ENCODE data around the gene SLITRK3. TPM values are rescaled to one million over a fixed set of nuclear protein-coding genes. Genes with fewer than 3 reads are reported as not detected.

SLITRK3 gene
- total RNA-seq, 2 experiments from 2014 or later, result not detected

GRCh38 chr3:165194511-165195240, 1.5 kb downstream of the SLITRK3 start:
- Histone ChIP-seq H4K20me1 (ENCODE audit: insufficient read depth, low read length) (no peaks in the 10 kb centered on the region), H3K4me1 (ENCODE audit: insufficient read depth, low read length, poor library complexity, severe bottlenecking) (no peaks in the 10 kb centered on the region), H3K36me3 (ENCODE audit: insufficient read depth, low read length) (no peaks in the 10 kb centered on the region), H3K4me3 (ENCODE audit: low read depth, low read length, poor library complexity, severe bottlenecking) (no peak overlapping the region), H3K9me3 (ENCODE audit: low read length) (no peaks in the 10 kb centered on the region), H3K4me2 (ENCODE audit: low read length) (no peak overlapping the region), H3K27ac (ENCODE audit: low read depth, low read length, poor library complexity, severe bottlenecking) (no peak overlapping the region), H2AFZ (ENCODE audit: low read length) (no peak overlapping the region), H3K79me2 (ENCODE audit: insufficient read depth, low read depth, low read length) (no peaks in the 10 kb centered on the region), H3K9me2 (ENCODE audit: insufficient read depth, low read length) (no peaks in the 10 kb centered on the region)
- POLR2A ChIA-PET, result interaction anchor here (0.7 kb wide), 1 partner anchor 285 kb away, joined by 8 read pairs; no protein-coding TSS in a partner anchor
- no TSS peak for BruUV-seq (replicated peaks)
- intact Hi-C loops (cut with micrococcal nuclease; ENCODE audit: unreplicated experiment), result no loop called here
- TF ChIP-seq EZH2phosphoT487 (IDR thresholded peaks at IDR 0.05; ENCODE audit: borderline replicate concordance, low read depth, low read length) (no peak), CTCF (conservative IDR thresholded peaks at IDR 0.05; ENCODE audit: low read length) (no peak)
- DNase-seq (ENCODE audit: low spot score), result no peak
- CTCF ChIA-PET (ENCODE audit: unreplicated experiment), result no interaction called here

GRCh38 chr3:165193366-165194254, 2.6 kb downstream of the SLITRK3 start:
- ChIA-PET POLR2A (no interaction called here), CTCF (ENCODE audit: unreplicated experiment) (no interaction called here)
- H3K36me3 ChIP-seq (ENCODE audit: insufficient read depth, low read length), result no peaks in the 10 kb centered on the region
- H3K9me3 ChIP-seq (ENCODE audit: low read length), result no peaks in the 10 kb centered on the region
- no TSS peak for BruUV-seq (replicated peaks)
- TF ChIP-seq CTCF (conservative IDR thresholded peaks at IDR 0.05; ENCODE audit: low read length), result no peak
- no peak for TF ChIP-seq EZH2phosphoT487 (IDR thresholded peaks at IDR 0.05; ENCODE audit: borderline replicate concordance, low read depth, low read length)
- no peak overlapping the region for H2AFZ ChIP-seq (ENCODE audit: low read length)
- H3K27ac ChIP-seq (ENCODE audit: low read depth, low read length, poor library complexity, severe bottlenecking), result no peak overlapping the region
- no peak for DNase-seq (ENCODE audit: low spot score)
- intact Hi-C loops (cut with micrococcal nuclease; ENCODE audit: unreplicated experiment), result no loop called here
- no peaks in the 10 kb centered on the region for H3K79me2 ChIP-seq (ENCODE audit: insufficient read depth, low read depth, low read length)
- no peaks in the 10 kb centered on the region for H4K20me1 ChIP-seq (ENCODE audit: insufficient read depth, low read length)
- no peak overlapping the region for H3K4me2 ChIP-seq (ENCODE audit: low read length)
- H3K4me1 ChIP-seq (ENCODE audit: insufficient read depth, low read length, poor library complexity, severe bottlenecking), result no peaks in the 10 kb centered on the region
- no peak overlapping the region for H3K4me3 ChIP-seq (ENCODE audit: low read depth, low read length, poor library complexity, severe bottlenecking)
- H3K9me2 ChIP-seq (ENCODE audit: insufficient read depth, low read length), result no peaks in the 10 kb centered on the region
